RWPE2 (cell line): Measurements from ENCODE around the gene EHBP1.

Experiments used
- ATAC-seq: fragments of 200-7000 bp; cut with Tn5 transposase; 3 replicates; pipeline ENCODE4 v1.9.1; 2021; ENCODE audit warnings: low read depth
- DNase-seq: peaks from one replicate; pipeline ENCODE4 v3.0.0-alpha.2; 2020; ENCODE audit warnings: low spot score
- H3K27ac ChIP-seq: fragments of 450-650 bp; 2 replicates; pipeline ENCODE4 v1.5.1; 2017; ENCODE audit warnings: mild to moderate bottlenecking; ENCODE audit not compliant: poor library complexity, severe bottlenecking
- H3K27me3 ChIP-seq: fragments of 250-450 bp; sonication (Bioruptor Pico); 2 replicates; pipeline ENCODE4 v1.5.1; 2021; ENCODE audit warnings: mild to moderate bottlenecking, moderate library complexity; ENCODE audit not compliant: insufficient read depth, poor library complexity, severe bottlenecking
- H3K36me3 ChIP-seq: fragments of 250-450 bp; sonication (Bioruptor Pico); 2 replicates; pipeline ENCODE4 v1.5.1; 2020; ENCODE audit warnings: low read depth, mild to moderate bottlenecking, moderate library complexity
- H3K4me1 ChIP-seq: fragments of 250-450 bp; sonication (Bioruptor Pico); 2 replicates; pipeline ENCODE4 v1.5.1; 2021; ENCODE audit warnings: mild to moderate bottlenecking, moderate library complexity; ENCODE audit not compliant: insufficient read depth, poor library complexity, severe bottlenecking
- H3K4me3 ChIP-seq: fragments of 250-450 bp; sonication (Bioruptor Pico); 2 replicates; pipeline ENCODE4 v1.5.1; 2021; ENCODE audit warnings: mild to moderate bottlenecking, moderate library complexity; ENCODE audit not compliant: severe bottlenecking
- H3K9me3 ChIP-seq: fragments of 250-450 bp; sonication (Bioruptor Pico); 2 replicates; pipeline ENCODE4 v1.5.1; 2021; ENCODE audit warnings: mild to moderate bottlenecking, moderate library complexity; ENCODE audit not compliant: severe bottlenecking
- TF ChIP-seq, protein P1 (sequence below): fragments of 450-650 bp; IDR thresholded peaks from one replicate; pipeline ENCODE4 v1.5.1; 2017; ENCODE audit warnings: mild to moderate bottlenecking, moderate library complexity; ENCODE audit not compliant: poor library complexity, severe bottlenecking

EHBP1 gene

DNA sequence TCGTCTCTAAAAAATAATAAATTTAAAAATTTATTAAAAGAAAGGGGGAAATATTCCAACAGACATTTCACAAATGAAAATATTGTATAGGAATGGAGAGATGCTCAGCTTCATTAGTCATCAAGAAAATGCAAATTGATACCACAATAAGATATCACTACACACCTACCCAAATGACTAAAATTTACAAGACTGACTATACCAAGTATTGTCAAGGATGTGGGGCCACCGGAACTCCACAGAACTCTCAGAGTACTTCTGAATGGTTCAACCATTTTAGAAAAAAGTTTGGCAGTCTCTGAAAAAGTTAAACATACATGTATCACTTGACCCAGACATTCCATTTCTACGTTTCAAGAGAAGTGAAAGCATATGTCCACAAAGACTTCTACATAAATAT lies 163.4 kb downstream of the EHBP1 start:
- H3K27ac ChIP-seq: no peak overlapping the region
- no peaks in the 10 kb centered on the region for H3K4me1 ChIP-seq
- H3K4me3 ChIP-seq: no peak overlapping the region
- H3K36me3 ChIP-seq: peaks cover 72% of the 10 kb centered on the region
- DNase-seq (no peak), ATAC-seq (no peak)
- TF ChIP-seq, protein P1, sequence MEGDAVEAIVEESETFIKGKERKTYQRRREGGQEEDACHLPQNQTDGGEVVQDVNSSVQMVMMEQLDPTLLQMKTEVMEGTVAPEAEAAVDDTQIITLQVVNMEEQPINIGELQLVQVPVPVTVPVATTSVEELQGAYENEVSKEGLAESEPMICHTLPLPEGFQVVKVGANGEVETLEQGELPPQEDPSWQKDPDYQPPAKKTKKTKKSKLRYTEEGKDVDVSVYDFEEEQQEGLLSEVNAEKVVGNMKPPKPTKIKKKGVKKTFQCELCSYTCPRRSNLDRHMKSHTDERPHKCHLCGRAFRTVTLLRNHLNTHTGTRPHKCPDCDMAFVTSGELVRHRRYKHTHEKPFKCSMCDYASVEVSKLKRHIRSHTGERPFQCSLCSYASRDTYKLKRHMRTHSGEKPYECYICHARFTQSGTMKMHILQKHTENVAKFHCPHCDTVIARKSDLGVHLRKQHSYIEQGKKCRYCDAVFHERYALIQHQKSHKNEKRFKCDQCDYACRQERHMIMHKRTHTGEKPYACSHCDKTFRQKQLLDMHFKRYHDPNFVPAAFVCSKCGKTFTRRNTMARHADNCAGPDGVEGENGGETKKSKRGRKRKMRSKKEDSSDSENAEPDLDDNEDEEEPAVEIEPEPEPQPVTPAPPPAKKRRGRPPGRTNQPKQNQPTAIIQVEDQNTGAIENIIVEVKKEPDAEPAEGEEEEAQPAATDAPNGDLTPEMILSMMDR: no peak
- H3K9me3 ChIP-seq: peaks cover 12% of the 10 kb centered on the region
- H3K27me3 ChIP-seq: no peaks in the 10 kb centered on the region

DNA sequence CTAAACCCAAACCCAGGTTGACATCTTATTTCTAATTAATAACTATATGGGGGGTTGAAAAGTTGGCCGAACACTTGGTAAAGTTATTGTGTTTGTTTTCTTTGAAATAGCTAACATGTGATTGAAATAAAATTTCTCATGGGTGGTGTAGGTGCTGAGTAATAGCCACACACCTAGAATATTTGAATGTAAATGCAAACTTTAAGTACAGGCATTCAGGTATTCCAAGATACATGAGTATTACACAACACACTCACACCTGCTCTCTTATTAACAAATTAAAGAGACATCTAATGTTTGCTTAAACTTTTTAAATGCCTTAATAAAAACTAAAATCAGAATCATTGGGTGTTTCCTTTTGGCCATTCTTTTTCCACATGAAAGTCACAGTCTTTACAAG lies 165.5 kb downstream of the EHBP1 start:
- no peak for DNase-seq
- Histone ChIP-seq H3K4me3 (no peak overlapping the region), H3K36me3 (peaks cover 72% of the 10 kb centered on the region), H3K27ac (no peak overlapping the region), H3K4me1 (no peaks in the 10 kb centered on the region), H3K27me3 (no peaks in the 10 kb centered on the region), H3K9me3 (peaks cover 12% of the 10 kb centered on the region)
- no peak for ATAC-seq
- TF ChIP-seq, protein P1: no peak

DNA sequence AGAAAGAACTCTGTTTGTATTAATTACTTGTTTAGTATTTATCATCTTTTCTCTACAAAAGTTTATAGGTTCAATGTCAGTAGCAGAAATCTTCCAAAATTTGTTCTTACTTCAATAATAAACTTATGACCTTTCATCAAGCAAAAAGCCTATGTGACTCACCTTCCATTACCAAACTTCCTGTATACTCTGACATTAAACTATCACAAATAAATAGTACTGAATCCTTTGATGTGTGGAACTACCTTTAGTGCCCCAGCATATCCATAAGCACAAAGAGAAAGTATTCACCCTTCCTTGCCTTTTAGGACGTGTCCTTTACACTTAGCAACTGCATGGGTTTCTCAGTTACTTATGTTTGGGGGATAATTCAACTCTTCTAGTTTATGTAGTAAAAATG lies 166.0 kb downstream of the EHBP1 start:
- H3K4me3 ChIP-seq: no peak overlapping the region
- H3K27ac ChIP-seq: no peak overlapping the region
- H3K27me3 ChIP-seq: no peaks in the 10 kb centered on the region
- H3K36me3 ChIP-seq: peaks cover 72% of the 10 kb centered on the region
- no peaks in the 10 kb centered on the region for H3K4me1 ChIP-seq
- H3K9me3 ChIP-seq: peaks cover 12% of the 10 kb centered on the region
- DNase-seq: no peak
- no peak for ATAC-seq
- TF ChIP-seq, protein P1: no peak

DNA sequence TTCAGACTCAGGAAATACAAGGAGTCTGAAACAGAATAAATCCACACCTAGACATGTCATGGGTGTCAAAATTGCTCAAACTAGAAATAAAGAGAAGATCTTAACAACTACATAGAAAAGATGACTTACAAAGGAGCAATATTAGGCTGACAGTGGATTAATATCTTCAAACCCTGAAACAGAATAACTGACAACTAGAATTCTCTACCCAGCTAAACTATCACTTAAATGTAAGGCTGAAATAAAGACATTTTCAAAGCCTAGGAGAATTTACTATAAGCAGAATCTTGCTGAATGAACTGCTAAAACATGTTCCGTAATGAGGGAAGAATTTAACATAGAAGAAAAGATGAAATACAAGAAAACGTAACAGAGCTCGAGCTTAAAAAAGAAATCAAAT lies 168.1 kb downstream of the EHBP1 start:
- DNase-seq (no peak), ATAC-seq (no peak)
- Histone ChIP-seq H3K9me3 (peaks cover 12% of the 10 kb centered on the region), H3K36me3 (peaks cover 80% of the 10 kb centered on the region), H3K27ac (no peak overlapping the region), H3K27me3 (no peaks in the 10 kb centered on the region), H3K4me3 (no peak overlapping the region), H3K4me1 (no peaks in the 10 kb centered on the region)
- TF ChIP-seq, protein P1: no peak

DNA sequence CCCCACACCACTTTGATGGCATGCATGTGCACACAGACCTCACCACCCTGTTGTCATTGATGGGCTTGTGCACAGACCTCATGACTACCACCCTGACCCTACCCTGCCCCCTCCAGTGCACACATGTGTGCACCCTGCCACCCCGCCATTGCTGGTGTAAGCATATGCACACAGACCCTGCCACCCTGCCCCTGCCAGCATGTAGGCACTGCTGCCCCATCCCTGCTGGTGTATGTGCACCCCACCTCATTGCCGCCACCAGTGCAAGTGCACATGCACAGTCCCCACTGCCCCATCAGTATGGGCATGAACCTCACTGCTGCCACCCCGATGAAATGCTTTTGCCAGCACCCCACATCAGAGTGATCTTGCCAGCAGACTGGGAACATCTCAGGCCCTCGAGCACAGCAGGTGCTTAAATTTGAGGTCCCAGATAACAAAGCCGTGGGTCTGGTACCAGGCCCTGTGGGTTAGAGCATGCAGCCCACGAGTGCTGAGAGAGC lies 169.4 kb downstream of the EHBP1 start:
- ATAC-seq (no peak), DNase-seq (no peak)
- Histone ChIP-seq H3K36me3 (peaks cover 83% of the 10 kb centered on the region), H3K4me1 (no peaks in the 10 kb centered on the region), H3K4me3 (no peak overlapping the region), H3K27me3 (no peaks in the 10 kb centered on the region), H3K27ac (no peak overlapping the region), H3K9me3 (peaks cover 12% of the 10 kb centered on the region)
- TF ChIP-seq, protein P1: no peak
